Activated T-cell treated with anti-CD3 and anti-CD28 coated beads for 24 hours (primary cell): Measurements from ENCODE around the gene LY6G6C.
"Not testable (repeated sequence)": the region's sequence is repeated elsewhere in the genome, so short reads cannot be mapped to it uniquely, and the experiment has no call there.

Experiments
- DNase-seq: peaks from one replicate; pipeline ENCODE4 v3.0.0-alpha.2; 2020; ENCODE audit warnings: low read depth

LY6G6C gene

DNA sequence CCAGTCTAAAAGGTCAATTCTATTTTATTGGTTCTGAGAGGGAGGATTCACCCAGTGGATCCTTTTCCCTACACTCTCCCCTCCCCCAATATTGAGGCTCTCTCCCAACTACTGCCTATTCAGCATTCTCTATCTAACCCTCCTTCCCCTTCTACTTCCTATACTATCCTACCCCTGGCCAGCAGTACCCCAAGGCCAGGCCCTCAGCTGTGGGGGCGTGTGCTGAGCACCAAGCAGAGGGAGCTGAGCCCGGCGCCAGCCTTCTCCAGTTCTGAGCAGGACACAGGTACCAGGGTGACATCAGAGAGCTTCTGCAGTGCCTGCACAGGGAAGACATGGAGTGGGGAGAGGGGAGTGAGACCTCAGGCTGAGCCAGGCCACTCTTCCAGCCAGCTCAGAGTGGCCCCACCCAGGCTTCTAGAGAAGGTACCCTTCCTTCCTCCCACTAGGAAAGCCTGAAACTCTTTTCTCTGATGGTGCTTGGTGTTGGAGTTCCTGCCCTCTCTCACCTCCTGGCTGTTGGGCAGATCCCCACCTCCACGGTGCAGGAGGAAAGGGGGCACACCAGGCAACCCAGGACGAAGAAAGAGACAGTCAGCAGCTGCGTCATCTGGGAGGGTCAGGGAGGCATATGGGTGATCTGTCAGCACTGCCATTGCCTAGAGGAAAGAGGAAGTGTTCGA, 5.6 kb upstream of the LY6G6C start:
- DNase-seq: no peak

DNA sequence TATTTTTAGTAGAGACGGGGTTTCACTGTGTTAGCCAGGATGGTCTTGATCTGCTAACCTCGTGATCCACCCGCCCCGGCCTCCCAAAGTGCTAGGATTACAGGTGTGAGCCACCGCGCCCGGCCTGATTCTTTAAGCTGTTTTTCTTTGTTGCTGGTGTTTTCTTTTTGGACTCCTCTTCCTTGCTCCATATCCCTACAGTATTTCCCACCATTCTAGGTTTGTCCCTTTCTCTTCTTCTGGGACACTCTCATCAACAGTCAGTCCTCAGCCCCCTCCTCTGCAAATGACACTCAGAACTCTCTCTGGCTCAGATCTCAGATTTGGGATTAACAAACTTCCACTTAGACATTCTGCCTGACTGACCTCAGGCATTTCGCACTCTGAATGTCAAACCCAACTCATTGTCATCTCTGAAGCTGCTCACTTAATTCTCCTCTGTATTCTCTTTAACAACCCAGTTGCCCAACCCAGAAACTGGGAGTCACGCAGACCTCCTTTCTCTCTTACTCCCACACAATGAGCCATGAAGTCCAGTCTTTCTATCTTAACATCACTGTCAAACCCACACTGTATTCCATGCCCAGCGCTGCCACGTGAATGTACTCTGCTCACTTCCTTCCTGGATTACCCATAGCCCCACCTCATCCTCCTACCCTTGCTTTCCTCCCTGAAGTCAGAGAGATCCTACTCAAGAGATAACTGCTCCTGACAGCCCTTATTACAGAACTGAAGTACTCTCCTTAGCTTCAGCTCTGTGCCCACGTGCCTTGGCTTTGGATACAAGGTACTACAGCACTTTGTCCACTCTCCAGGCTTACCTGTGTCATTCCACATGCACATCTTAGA, 4.2 kb upstream of the LY6G6C start:
- DNase-seq: no peak

DNA sequence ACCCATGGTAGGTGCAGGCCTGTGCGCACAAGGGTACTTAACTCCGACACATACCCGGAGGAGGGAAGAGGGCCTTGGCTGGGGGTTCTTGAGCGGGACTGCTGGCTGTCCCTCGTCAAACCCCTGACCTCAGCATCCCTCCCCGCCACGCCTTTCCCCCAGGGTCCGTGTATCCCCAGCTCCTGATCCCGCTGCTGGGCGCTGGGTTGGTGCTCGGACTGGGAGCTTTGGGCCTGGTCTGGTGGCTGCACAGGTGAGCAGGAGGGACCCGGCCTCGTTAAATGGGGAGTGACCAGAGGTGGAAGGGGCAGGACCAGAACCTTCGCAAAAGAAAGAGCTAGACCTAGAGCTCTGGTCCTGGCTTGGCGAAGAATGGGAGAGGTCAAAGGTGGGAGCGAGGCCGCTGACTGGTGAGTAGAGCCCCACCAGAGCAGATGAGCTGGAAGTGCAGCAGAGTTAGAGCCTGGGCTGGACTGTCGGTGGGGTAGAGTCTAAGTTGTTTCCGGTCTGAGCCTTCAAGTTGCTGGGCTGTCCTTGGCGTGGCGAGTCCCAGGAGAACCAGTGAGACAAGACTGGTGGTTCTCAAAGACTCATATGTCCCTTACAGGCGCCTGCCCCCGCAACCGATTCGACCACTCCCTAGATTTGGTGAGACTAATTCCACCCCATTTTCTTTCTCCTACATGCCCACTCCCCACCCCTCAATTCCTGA, 2.6 kb upstream of the LY6G6C start:
- no peak for DNase-seq

DNA sequence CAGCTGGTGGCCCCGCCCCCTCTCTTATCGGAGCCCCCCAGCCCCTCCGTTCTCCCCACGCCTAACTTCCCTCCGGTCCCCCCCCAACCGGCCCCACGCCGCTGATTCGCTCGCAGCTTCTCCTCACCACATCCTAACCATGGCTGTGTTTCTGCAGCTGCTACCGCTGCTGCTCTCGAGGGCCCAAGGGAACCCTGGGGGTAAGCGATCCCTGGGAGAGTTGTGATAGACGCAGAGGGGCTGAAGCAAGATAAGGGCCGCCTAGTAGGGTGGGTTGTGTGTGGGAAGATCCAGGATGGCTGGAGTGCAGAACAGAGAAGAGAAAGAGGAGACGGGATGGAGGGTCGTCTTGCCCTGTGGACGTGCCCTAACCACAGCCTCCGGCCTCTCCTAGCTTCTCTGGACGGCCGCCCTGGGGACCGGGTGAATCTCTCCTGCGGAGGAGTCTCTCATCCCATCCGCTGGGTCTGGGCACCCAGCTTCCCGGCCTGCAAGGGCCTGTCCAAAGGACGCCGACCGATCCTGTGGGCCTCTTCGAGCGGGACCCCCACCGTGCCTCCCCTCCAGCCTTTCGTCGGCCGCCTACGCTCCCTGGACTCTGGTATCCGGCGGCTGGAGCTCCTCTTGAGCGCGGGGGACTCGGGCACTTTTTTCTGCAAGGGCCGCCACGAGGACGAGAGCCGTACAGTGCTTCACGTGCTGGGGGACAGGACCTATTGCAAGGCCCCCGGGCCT, 1.9 kb upstream of the LY6G6C start, which contains the start of gene MPIG6B:
MPIG6B (plus strand) TSS at position 129 of the 735 bp plus-strand sequence; CDS start at position 140, 11 bp downstream.
- DNase-seq: no peak

DNA sequence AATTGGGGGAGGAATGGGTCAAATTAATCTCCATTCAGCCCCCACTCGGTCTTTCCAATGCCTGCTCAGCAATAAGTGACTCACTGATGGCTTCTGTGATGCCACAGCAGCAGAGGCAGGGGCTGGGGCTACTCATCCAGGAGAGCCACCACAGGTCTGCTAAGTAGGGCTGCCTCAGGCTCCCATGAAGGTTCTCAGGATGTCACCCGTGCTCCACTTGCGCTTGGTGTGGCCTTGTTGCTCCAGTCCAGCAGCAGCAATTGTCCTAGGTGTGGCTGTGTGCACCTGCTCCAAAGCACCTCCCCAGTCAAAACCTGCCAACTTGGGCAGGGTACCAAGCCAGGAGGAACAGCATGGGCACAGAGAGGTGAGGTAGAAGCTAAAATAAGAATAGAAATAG, 627 bp upstream of the LY6G6C start:
- DNase-seq: no peak

DNA sequence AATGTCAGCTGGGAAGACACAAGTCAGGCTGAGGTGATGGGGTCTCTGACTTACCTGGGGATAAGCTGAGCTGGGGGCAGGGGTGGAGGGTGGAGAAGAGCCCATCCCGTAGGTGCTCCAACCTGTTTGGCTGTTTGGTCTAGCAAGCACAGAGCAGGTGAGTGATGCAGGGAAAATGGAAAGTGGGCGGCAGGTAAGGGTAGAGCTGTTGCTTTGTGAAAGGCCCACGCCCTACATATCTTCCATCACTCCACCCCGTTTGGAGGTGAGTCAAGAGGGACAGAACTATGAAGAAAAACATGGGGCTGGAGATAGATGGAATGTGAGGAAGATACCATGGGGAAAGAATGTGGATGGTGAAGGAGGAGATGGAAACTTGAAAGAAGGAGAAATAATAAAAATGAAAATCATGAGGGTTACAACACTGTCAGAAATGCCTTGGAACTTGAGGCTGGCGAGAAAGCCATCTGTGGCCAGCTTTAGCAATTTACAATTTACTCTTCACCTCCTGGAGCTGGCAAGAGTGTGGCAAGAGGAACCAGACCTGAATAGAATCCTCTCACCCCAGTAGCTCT, 1.3 kb downstream of the LY6G6C start:
- DNase-seq: no peak

DNA sequence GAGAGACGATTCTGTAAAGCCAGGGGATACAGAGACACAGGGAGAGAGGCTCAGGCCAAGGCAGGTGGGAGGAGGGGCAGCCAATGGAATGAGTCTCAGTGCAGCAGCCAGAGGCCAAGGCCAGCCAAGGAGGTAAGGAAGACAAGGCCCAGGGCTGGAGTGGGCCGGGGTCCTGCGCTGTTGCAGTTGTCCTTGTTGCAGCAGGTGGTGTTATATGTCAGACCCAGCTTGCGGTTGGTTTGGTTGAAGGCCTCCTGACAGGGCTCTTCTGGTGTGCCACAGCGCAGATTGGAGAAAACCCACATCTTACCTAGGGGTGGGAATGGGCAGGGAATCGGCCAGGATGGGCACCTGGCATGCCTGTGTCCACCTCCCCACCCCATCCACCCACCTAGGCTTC, 2.5 kb downstream of the LY6G6C start:
- DNase-seq: no peak

DNA sequence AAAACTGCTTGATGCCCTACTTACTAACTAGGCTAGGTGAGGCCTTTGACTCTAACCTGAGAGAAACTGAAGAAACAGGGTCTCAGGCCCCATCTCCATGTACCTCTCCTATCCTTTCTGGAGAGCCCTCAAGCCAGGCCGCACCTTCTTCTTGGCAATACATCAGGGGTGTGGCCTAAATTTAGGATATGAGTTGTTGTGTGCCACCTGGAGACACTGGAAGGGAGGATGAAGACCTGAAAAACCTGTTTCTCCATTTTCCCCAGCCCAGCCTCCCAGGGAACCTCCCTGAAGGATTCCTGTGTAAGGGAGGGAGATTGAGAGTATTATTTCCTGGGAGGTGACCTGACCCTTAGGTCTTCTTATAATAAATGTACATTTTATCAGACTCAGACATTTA, 3.3 kb downstream of the LY6G6C start:
- DNase-seq: no peak

DNA sequence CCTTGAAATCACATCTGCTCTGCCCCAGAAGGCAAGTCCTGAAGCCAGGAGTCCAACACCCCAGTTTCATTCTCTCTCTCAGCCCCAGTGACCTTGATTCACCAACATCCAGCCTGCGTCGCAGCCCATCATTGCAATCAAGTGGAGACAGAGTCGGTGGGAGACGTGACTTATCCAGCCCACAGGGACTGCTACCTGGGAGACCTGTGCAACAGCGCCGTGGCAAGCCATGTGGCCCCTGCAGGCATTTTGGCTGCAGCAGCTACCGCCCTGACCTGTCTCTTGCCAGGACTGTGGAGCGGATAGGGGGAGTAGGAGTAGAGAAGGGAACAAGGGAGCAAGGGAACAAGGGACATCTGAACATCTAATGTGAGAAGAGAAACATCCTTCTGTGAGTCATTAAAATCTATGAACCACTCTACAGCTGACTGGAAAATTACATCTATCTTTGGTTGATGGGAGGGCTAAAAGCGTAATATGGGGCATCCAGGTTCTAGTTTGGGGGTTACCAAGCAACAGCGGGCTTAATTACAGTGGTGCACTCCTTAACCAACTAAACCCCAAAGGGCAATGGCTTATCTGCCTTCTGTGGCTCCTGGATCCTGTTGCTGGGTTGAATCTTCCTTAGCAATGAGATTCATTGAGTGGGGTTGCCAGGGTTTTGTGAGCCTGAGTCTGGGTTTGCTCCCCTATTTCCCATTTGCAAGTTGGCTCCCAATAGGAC, 3.9 kb downstream of the LY6G6C start:
- DNase-seq: no peak

DNA sequence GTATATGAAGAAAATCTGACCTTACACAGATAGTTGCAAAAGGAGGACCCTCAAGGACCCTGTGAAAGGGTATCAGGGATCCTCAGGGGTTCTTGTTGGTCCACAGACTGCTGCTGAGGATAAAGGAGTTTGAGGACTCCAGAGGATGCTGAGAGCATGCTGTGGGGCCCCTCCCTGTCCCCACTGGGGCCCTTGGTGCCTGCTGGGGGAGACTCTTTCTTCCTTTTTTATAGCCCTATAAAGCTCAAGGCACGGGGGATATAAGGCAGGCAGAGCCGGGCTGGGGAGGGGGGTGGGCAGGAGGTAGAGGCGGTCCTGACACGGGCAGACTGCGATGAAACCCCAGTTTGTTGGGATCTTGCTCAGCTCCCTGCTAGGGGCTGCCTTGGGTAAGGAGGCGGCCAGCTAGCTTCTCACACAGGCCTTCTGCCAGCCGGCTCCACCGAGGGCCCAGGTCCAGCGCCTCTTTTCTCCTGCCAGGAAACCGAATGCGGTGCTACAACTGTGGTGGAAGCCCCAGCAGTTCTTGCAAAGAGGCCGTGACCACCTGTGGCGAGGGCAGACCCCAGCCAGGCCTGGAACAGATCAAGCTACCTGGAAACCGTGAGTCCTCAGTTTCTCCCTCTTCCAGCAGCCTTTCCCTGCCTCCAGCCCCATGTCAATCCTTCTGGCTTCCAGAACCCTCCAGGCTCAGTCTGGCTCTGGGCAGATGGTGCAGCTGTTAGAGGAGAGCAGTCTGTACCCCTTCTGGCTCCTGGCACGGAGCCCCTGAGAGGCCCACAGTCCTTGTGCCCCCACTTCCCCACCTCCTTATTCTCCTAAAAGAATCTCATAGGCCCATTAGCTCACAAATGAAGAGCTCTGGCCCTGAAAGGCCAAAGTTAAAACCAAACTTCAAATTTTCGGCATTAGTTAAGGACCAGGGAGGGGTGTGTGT, 6.3 kb downstream of the LY6G6C start, which contains the start of gene LY6G6D:
LY6G6D (plus strand) TSS at position 327 of the 937 bp plus-strand sequence; CDS start at position 335, 8 bp downstream.
- DNase-seq: no peak

DNA sequence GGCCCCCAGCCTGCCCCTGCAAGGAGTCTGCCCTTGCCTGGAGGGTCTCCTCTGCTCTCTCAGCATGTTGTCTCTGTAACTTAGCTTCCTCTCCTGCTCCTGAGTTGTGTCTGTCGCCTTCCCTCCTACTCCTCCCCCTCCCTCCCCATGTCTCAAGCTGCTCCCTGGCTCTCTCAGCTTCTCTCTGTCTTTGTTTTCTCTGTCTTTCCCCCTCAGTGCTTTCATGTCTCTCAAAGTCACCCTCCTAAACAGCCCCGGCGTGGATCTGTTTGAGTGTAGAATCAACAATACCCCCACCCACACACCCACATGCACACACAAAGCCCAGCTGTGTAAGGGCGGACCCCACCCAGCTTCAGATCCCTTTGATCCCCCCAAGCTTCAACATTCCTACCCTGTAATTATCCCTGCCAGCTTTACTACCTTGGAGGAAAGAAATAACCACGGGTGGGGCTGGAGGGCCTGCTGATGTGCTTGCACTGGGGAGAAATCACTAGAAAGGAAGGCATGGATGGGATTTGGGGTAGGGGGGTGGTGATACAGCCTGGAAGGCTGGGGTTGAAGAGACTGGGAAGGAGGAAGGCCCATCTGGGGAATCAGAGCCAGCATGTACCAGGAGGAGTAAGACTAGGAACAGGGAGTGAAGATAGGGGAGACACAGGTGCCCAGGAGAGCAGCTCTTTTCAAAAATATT, 7.4 kb downstream of the LY6G6C start:
- no peak for DNase-seq

DNA sequence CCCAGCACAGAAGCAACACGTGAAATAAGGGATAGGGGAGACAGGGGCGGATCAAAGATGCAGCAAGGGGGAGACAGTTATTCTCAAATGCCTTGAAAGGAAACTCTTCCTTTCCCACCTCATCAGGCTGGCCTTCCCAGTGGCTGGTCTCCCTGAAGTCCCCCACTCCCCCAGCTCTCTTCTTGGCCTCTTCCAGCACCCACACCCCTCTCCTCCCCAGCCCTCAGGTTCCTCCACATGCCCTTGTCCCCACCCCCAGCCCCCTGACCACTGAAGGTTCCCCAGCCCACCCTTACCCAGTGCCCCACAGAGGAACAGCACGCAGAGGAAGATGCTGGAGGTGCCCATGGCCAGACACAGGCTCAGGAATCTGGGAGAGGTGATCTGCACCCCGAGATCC, 8.1 kb downstream of the LY6G6C start:
- no peak for DNase-seq

DNA sequence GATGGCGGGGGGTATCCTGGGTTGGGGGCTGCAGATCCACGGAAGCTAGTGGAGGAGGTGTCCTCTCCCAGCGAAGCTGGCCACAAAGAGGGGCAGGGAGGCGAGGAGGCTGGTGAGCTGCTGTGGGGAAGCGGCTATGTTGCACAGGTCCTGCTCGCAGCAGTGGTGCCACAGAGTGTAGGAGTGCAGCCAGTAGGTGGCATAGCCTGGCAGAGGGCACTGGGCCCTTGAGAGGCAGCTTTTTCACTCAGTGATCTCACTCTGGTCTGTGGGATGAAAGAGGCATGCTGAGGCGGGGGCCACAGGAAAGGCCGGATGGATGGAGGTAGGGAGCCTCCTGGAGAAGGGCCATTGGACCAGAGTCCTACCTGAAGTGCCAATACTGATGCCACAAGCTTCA, 9.2 kb downstream of the LY6G6C start:
- DNase-seq: no peak

DNA sequence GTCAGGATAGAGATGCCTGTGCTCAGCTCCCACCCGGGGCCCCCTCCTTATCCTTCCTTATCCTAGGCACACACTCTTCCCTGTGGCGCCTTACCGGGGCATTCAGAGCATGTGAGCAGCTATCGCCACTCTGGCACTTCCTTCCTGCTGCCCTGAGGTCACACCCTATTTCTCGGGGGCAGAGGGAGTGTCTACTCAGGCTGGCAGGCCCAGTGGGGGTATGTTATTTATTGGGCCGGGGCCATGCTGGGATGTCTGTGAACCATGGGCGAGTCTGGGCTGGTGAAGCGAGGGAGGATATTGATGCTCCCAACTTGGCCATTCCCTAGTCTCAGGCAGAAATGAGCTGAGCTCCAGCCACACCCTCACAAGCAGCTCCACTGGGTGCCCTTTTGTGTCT, 10.3 kb downstream of the LY6G6C start:
- no peak for DNase-seq

DNA sequence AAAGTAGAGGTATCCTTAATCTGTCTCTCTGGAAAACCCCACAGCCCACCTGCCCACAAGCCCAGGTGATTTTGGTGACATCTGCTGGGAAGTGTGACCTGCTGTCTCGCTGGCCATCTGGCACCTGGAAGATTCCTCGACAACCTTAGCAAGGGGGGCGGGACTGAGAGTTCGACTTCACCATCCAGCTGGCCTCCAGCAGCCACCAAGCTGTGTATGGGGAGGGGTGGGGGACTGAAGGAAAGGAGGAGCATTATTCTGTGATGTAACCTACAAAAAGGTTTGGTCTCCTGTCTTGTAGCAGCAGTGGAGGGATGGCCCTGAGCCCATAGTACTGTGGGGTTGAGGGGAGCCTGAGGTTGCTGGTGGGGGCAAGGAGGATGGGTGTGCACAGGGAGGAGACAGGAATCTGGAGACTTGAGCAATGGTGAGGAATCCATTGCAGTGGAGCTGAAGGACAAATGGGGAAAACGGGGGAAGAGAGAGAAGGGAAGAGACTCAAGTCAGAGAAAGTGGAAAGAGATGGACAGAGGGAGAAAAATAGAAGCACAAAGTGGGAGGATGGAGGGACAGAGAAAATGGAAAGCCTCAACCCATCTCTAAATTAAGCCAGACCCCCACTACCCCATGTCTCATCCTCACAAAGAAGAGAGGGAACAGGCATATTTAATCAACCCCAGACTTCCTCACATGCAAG, 10.9 kb downstream of the LY6G6C start:
- DNase-seq: no peak

DNA sequence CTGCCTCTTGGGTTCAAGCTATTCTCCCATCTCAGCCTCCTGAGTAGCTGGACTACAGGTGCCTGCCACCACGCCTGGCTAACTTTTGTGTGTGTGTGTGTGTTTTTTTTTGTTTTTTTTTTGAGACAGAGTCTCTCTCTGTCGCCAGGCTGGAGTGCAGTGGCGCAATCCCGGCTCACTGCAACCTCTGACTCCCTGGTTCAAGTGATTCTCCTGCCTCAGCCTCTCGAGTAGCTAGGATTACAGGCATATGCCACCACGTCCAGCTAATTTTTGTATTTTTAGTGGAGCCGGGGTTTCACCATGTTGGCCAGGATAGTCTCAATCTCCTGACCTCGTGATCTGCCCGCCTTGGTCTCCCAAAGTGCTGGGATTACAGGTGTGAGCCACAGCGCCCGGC, 12.4 kb downstream of the LY6G6C start:
- not testable (repeated sequence) for DNase-seq

DNA sequence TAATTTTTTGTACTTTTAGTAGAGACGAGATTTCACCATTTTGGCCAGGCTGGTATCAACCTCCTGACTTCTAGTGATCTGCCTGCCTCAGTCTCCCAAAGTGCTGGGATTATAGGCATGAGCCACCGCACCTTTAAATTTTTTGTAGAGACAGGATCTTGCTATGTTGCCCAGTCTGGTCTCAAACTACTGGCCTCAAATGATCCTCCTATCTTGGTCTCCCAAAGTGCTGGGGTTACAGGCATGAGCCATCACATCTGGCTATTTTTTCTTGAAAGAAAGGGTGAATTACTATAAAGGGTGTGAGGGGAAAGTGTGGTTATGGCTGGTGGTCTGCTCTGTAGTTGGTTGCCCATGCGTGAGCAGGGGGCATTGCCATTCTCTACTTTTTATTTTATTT, 13.3 kb downstream of the LY6G6C start:
- DNase-seq: no peak

DNA sequence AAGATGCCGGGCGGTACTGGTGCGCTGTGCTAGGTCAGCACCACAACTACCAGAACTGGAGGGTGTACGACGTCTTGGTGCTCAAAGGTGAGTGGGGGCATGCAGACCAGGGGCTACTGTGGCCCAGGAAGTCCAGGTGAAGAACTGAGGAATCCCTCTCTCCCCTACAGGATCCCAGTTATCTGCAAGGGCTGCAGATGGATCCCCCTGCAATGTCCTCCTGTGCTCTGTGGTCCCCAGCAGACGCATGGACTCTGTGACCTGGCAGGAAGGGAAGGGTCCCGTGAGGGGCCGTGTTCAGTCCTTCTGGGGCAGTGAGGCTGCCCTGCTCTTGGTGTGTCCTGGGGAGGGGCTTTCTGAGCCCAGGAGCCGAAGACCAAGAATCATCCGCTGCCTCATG, 13.8 kb downstream of the LY6G6C start:
- DNase-seq: no peak

DNA sequence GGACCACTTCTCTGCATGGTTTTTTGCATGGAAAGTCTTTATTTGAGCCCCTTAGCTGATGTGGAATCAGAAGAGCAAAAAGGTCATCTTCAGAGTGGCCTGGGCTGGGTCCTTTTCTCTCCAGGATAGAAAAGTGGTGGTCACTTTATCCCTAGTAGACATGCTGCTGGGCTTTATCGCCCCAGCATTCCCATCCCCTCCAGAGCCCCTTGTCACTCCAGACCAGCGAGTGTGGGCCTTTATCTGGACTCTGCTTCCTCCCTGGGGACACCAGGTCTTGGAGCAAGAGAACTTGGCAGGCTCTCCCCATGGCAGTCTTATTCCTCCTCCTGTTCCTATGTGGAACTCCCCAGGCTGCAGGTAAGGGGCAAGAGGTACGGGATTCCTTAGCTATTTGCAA, 14.9 kb downstream of the LY6G6C start, which contains the start of gene LY6G6F:
LY6G6F (plus strand) TSS at position 268 of the 400 bp plus-strand sequence; CDS start at position 309, 41 bp downstream.
- no peak for DNase-seq
